HFF-Myc (cell line): Measurements from ENCODE around the gene TTC23L.
"Not testable (repeated sequence)": the region's sequence is repeated elsewhere in the genome, so short reads cannot be mapped to it uniquely, and the experiment has no call there.

ENCODE experiments used
- DNase-seq: peaks from one replicate; pipeline ENCODE4 v3.0.0-alpha.2; 2011; ENCODE audit warnings: low read depth; ENCODE audit errors: extremely low read depth
- H3K4me3 ChIP-seq: replicated peaks from 2 replicates; pipeline ENCODE4 v1.5.1; 2011; ENCODE audit warnings: low read depth, mild to moderate bottlenecking, control low read depth, low read length
- TF ChIP-seq, protein P1 (sequence below): IDR thresholded peaks from 2 replicates; pipeline ENCODE4 v1.5.1; 2012; ENCODE audit warnings: mild to moderate bottlenecking, low read depth, low read length, control low read depth; ENCODE audit errors: missing control alignments

TTC23L gene

DNA sequence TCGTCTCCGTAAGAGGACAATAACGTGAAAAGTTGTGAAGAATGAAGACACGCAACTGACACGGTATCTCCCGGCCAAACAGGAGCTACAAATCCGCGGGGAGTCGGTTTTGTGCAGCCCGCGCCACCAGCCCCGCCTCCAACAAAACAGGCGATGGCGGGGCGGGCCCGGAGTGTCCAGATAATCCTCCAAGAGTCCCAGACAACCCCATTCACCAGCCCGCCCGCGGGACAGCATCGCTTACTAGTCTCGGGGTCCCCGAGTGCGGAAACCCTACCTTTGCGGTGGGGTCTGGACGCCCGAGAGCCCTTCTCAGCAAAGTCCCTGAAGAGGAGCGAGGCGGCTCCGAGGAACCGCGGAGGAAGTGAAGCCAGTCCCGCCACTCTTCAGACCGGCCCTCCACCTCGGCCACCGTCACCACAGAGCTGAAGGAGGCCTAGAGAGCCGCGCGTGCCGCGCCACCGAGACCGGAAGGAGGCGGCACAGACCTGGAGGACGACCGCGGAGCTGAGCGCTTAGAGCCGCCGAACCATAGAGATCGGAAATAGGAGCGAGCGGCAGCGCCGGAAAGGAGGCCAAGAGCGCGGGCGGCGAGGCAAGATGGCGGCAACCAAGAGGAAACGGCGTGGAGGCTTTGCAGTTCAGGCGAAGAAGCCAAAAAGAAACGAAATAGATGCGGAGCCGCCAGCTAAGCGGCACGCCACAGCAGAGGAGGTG, 76.3 kb downstream of the TTC23L start, which contains the start of the genes BRIX1 and RAD1:
TSS of gene BRIX1 (plus strand) at position 573 of the 717 bp plus-strand sequence. CDS start at position 601, 28 bp downstream.
TSS of gene RAD1 (minus strand) at position 366 of the 717 bp plus-strand sequence. CDS start 612 bp downstream, outside the sequence.
- peak; percentile 87 for DNase-seq
- peak within 1 kb of the TSS; percentile 96 for H3K4me3 ChIP-seq

DNA sequence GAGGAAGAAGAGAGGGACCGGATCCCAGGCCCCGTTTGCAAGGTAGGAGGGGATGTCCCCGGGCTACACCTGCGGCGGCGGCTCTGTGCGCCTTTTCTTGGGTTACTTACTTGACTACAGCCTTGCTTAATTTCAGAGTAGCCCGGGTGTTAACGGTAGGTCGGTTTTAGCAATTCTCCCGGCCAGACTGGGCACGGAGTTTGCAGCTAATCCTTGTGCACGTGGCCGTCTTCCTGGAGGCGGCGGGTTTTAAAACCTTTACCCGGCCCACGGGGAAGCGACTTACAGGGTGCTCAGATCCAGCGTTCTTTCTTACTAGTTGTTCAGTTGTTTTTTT, 76.9 kb downstream of the TTC23L start:
- DNase-seq, result no peak
- peak overlapping the region; percentile 96 for H3K4me3 ChIP-seq
- TF ChIP-seq, protein P1, sequence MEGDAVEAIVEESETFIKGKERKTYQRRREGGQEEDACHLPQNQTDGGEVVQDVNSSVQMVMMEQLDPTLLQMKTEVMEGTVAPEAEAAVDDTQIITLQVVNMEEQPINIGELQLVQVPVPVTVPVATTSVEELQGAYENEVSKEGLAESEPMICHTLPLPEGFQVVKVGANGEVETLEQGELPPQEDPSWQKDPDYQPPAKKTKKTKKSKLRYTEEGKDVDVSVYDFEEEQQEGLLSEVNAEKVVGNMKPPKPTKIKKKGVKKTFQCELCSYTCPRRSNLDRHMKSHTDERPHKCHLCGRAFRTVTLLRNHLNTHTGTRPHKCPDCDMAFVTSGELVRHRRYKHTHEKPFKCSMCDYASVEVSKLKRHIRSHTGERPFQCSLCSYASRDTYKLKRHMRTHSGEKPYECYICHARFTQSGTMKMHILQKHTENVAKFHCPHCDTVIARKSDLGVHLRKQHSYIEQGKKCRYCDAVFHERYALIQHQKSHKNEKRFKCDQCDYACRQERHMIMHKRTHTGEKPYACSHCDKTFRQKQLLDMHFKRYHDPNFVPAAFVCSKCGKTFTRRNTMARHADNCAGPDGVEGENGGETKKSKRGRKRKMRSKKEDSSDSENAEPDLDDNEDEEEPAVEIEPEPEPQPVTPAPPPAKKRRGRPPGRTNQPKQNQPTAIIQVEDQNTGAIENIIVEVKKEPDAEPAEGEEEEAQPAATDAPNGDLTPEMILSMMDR, result no peak

More for the DNA sequence above, 76.3 kb downstream of the TTC23L start, which contains the start of the genes BRIX1 and RAD1:
- TF ChIP-seq, protein P1, result peak; percentile 4

DNA sequence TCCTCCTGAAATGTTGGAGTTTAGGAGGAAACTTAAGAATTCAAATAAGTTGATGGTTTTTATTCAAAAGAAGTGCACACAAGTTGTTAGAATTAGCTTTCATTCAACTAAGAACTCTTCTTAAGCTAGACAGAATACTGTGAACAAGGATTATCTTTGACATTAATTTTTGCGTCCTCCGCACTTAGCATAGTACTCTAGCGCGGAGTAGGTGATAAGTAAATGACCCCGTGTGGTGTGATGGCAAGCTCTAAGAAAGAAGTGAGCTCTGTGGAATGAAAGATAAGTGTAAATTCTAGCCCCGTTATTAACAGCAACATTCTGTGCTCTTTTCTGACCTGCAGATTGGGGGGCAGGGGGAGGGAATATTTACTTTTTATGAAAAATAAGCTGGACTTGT, 77.6 kb downstream of the TTC23L start:
- peak overlapping the region; percentile 96 for H3K4me3 ChIP-seq
- TF ChIP-seq, protein P1, result no peak
- DNase-seq, result no peak

DNA sequence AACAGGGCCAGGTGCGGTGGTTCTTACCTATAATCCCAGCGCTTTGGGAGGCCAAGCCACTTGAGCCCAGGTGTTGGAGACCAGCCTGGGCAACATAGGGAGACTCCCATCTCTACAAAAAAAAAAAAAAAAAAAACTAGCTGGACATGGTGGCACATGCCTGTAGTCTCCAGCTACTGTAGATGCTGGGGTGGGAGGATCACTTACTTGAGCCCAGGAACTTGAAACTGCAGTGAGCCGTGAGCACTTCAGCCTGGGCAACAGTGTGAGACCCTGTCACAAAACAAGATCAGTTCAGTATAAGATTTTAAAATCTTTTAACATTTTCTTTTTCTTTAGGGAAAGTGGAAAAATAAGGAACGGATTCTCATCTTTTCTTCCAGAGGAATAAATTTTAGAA, 79.1 kb downstream of the TTC23L start:
- peak overlapping the region; percentile 96 for H3K4me3 ChIP-seq
- TF ChIP-seq, protein P1, result no peak
- no peak for DNase-seq

DNA sequence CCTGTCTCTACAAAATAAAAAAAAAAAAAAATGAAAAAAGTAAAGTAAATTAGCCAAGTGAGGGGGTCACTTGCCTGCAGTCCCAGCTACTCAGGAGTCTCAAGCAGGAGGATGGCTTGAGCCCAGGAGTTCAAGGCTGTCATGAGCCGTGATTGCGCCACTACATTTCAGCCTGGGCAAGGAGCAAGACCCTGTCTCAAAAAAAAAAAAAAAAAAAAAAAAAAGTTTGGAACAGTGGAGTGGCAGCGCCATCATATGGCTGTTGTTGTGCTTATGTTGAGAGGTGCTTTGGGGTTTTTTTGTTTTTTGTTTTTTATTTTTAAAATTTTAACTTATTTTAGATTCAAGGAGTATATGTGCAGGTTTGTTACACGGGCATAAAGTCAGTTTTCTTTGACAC, 80.1 kb downstream of the TTC23L start:
- H3K4me3 ChIP-seq, result no peak overlapping the region
- DNase-seq, result no peak
- TF ChIP-seq, protein P1, result no peak

DNA sequence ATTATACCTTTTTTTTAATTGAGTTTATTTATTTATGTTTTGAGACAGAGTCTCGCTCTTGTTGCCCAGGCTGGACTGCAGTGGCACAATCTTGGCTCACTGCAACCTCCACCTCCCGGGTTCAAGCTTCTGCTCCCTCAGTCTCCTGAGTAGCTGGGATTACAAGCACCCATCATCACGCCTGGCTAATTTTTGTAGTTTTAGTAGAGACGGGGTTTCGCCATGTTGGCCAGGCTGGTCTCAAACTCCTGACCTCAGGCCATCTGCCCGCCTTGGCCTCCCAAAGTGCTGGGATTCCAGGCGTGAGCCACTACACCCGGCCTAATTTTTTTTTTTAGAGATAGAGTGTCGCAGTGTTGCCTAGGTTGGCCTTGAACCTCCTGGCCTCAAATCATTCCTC, 84.3 kb downstream of the TTC23L start:
- DNase-seq, result not testable (repeated sequence)
- peak overlapping the region; percentile 4; the same call in 1 of the 2 replicates for H3K4me3 ChIP-seq

DNA sequence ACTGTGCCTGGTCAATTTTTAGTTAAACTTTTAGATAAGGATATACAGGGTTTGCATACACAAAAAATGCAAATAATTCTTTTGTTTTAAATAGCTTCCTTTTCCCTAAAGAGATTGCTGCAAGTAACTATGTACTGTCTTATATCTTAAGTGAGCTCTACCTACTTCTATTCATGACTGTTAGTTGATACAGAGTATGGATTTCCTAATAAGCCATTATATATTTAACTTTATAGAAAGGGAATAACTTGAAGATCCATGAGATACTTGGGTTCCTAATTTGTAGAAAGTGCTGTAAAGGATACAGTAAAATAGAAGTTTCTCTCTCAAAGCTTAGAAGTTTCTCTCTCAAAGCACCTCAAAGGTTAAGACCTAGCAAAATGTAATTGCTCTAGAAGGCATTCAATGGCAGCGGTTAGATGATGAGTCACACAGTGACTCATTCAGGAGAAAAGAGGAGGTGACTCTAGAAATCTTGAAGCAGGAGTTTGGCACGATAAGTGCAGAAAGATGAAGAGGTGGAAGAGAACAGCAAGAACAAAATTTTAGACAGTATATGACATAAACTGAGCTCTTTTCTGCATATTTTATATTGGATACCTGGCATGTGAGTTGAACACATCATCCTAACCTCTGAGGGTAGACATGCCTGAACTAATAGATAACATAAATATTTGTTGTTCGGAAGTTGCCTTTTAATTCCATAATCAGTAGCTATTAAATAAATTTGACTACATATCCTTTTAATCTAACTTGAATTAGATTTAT, 84.9 kb downstream of the TTC23L start:
- peak overlapping the region; percentile 4; the same call in 1 of the 2 replicates for H3K4me3 ChIP-seq
- peak; percentile 72 for DNase-seq
- TF ChIP-seq, protein P1, result no peak
